NB4 (cell line): ENCODE results near the gene ZFP2.
A peak's percentile ranks its signal among the peaks of the same experiment; 100 is the strongest.
"Not testable (repeated sequence)": the region's sequence is repeated elsewhere in the genome, so short reads cannot be mapped to it uniquely, and the experiment has no call there.

Experiments
- DNase-seq: peaks from one replicate; pipeline ENCODE4 v3.0.0; 2010; ENCODE audit warnings: low read depth
- H3K4me3 ChIP-seq: one replicate; pipeline ENCODE4 v1.5.1; 2011; ENCODE audit warnings: mild to moderate bottlenecking, low read depth, low read length, moderate library complexity
- MAX ChIP-seq: IDR thresholded peaks from 2 replicates; pipeline ENCODE4 v1.6.1; 2011; ENCODE audit warnings: low read depth, low read length
- MYC ChIP-seq: IDR thresholded peaks from 2 replicates; pipeline ENCODE4 v1.6.1; 2011; ENCODE audit warnings: low read depth, low read length
- POLR2A ChIP-seq: IDR thresholded peaks from 2 replicates; pipeline ENCODE4 v1.6.1; 2011; ENCODE audit warnings: mild to moderate bottlenecking; ENCODE audit not compliant: insufficient read length; ENCODE audit errors: extremely low read depth
- TF ChIP-seq, protein P1 (sequence below): IDR thresholded peaks from one replicate; pipeline ENCODE4 v1.5.1; 2012; ENCODE audit warnings: low read depth, low read length

The ZFP2 gene

DNA sequence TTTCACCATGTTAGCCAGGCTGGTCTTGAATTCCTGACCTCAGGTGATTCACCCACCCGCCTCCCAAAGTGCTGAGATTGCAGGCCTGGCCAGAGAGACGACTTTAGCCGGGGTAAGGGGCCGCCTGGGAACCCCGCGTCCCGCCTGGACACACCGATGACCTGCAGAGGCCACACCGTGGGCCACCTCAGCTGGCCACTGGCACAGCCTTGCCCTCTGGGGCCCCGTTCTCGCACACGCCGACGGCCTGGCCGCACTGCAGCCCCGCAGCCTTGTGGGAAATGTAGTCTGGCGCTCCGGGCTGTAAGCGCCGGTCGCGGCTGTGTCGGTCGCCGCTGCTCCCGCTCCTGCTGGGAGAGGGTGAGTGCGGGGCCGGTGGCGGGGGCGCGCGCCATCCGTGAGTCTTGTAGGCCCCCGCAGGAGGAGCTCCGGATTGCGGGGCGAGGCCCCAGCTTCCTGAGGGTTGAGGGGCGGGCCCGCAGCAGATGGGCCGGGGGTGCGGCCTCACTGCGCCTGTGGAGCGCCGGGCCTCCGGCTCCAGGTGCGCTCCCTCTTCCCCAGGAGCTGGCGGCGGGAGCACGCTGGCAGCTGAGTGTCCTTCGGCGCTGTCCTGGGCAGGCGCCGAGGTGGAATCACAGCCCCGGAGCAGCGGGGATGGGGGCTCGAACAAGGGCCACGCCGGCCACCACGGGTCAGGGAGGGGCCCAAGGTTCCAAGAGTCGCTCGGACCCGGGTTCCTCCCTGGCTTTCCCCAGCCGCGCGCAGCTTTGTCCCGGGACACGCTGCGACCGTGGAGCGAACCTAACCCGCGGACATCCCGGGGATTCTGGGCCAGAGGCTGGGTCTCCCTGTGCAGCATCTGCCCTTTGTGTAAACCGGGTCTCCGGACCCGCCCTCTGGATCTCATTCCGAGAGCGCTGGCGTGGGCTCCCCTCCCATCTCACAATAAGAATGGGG lies at the start of gene ZFP2:
Gene ZFP2 (plus strand): TSS at position 299 of the 957 bp plus-strand sequence. CDS start 35,401 bp downstream, outside the sequence.
- no peak within 1 kb of the TSS for H3K4me3 ChIP-seq
- DNase-seq: peak; percentile 6
- no peak for TF ChIP-seq MAX
- no peak for TF ChIP-seq POLR2A
- TF ChIP-seq, protein P1, sequence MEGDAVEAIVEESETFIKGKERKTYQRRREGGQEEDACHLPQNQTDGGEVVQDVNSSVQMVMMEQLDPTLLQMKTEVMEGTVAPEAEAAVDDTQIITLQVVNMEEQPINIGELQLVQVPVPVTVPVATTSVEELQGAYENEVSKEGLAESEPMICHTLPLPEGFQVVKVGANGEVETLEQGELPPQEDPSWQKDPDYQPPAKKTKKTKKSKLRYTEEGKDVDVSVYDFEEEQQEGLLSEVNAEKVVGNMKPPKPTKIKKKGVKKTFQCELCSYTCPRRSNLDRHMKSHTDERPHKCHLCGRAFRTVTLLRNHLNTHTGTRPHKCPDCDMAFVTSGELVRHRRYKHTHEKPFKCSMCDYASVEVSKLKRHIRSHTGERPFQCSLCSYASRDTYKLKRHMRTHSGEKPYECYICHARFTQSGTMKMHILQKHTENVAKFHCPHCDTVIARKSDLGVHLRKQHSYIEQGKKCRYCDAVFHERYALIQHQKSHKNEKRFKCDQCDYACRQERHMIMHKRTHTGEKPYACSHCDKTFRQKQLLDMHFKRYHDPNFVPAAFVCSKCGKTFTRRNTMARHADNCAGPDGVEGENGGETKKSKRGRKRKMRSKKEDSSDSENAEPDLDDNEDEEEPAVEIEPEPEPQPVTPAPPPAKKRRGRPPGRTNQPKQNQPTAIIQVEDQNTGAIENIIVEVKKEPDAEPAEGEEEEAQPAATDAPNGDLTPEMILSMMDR: no peak
- TF ChIP-seq MYC: no peak

GRCh38 chr5:178849316-178849715 lies 46.4 kb upstream of the ZFP2 start:
- TF ChIP-seq MYC: no peak
- no peak for TF ChIP-seq POLR2A
- TF ChIP-seq, protein P1: no peak
- TF ChIP-seq MAX: no peak
- no peak overlapping the region for H3K4me3 ChIP-seq

DNA sequence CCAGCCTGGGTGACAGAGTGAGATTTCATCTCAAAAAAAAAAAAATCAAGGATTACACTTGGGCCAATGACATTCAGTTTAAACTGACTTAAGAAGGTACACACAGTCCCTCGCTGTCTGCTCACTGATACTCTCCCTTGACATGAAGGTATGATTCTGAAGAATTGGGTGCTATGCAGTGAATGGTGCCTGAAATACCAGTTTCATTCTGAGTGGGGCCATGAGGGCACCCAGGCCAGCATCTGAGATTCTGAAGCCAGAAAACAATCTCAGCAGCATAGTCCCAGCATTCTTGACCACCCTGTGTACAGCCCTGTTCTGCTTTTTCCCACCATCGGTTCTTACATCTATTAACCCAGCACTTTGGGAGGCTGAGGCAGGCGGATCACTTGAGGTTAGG lies 43.8 kb upstream of the ZFP2 start:
- TF ChIP-seq POLR2A (no peak), MYC (no peak), MAX (no peak)
- TF ChIP-seq, protein P1: no peak
- no peak overlapping the region for H3K4me3 ChIP-seq
- DNase-seq: no peak

More at GRCh38 chr5:178849316-178849715, 46.4 kb upstream of the ZFP2 start:
- DNase-seq: no peak

DNA sequence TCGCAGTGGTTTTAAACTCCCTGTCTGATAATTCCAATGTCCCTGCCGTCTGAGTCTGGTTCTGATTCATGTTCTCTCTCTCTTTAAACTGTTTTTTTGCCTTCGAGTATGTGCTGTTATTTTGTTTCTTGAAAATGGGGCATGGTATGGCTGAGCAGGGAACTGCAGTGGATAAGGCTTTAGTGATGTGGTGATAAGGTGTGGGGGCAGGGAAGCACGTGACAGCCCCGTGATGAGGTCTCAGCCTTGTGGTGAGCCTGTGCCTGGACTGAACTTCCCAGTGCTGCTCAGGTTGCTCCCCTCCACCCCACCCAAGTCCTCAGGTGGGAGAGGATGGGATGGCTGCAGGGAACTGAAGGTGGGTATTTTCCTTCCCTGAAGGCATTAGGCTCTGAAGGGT lies 41.4 kb upstream of the ZFP2 start:
- no peak overlapping the region for H3K4me3 ChIP-seq
- no peak for DNase-seq
- TF ChIP-seq, protein P1: no peak
- TF ChIP-seq POLR2A (no peak), MYC (no peak), MAX (peak; percentile 10; the same call in 1 of the 2 replicates)

- DNase-seq: peak; percentile 97
- H3K4me3 ChIP-seq: peak within 1 kb of the TSS; percentile 60
- peak; percentile 77 for TF ChIP-seq MYC
- TF ChIP-seq POLR2A: peak; percentile 50
- TF ChIP-seq, protein P1: no peak
- peak; percentile 77 for TF ChIP-seq MAX
Observed at GRCh38 chr5:178859625-178860521, 35.8 kb upstream of the ZFP2 start, which contains the start of gene ZNF354B. Gene ZNF354B (plus strand): TSS chr5:178859953. CDS start chr5:178861048, 1,095 bp downstream.

DNA sequence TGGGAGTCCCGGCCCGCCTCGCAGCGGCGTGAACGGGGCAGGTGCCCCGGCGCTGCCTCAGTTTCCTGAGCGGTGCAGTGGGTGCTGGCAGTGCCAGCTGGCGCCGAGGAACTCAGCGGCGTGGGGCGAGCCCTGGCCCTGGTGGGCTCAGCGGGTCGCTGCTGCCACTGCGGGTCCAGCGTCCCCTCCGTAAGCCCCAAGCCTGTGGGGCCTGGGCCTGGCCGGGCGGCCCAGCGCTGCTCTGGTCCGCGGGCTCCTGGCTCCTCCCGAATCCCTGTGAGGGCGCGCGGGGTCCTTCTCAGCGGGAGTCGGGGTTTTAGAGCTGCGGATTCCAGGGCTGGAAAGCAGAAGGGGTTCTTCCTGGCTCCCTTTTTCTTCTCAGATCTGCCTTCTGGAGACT lies 35.1 kb upstream of the ZFP2 start:
- DNase-seq: not testable (repeated sequence)
- peak overlapping the region; percentile 60 for H3K4me3 ChIP-seq
